GM12801 (cell line): ENCODE data around the gene FUS.

Experiments used
- CTCF ChIP-seq: IDR thresholded peaks from one replicate; pipeline ENCODE4 v1.5.1; 2011; ENCODE audit warnings: control low read depth; ENCODE audit not compliant: insufficient read length; ENCODE audit errors: extremely low read depth

The FUS gene

DNA sequence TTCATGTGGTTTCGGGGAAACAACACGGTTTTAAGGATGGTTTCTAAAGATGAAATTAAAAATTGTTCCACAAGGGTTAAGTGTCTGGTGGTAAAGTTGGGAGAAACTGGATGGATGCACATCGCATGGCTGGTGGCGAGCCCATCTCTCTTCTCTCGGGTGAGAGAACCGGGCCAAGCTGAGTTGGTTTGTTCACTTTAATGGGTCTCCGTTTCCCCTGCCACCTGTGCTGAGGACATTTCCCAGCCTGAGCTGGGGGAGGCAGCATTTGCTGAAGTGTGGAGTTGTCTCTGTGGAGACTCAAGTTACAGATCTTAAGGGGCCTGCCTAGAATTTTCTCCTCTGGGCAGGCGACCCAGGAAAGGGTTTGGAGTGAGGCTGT is 7.9 kb downstream of the FUS start:
- no peak for TF ChIP-seq CTCF

- no peak for TF ChIP-seq CTCF
These were observed 8.8 kb downstream of the FUS start for GRCh38 chr16:31188450-31189411.

- TF ChIP-seq CTCF: no peak
These were observed 9.5 kb downstream of the FUS start for GRCh38 chr16:31189412-31189778.

DNA sequence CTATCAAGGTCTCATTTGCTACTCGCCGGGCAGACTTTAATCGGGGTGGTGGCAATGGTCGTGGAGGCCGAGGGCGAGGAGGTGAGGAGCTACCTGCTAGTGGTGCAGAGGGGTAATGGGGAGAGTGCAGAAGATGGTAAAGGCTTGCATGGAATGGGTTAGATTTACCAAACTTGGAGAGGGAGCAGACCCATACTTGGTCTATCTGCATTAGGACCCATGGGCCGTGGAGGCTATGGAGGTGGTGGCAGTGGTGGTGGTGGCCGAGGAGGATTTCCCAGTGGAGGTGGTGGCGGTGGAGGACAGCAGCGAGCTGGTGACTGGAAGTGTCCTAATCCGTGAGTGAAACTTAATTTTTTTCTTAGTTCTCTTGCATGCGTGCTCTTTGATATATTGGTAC is 10.1 kb downstream of the FUS start:
- no peak for TF ChIP-seq CTCF

DNA sequence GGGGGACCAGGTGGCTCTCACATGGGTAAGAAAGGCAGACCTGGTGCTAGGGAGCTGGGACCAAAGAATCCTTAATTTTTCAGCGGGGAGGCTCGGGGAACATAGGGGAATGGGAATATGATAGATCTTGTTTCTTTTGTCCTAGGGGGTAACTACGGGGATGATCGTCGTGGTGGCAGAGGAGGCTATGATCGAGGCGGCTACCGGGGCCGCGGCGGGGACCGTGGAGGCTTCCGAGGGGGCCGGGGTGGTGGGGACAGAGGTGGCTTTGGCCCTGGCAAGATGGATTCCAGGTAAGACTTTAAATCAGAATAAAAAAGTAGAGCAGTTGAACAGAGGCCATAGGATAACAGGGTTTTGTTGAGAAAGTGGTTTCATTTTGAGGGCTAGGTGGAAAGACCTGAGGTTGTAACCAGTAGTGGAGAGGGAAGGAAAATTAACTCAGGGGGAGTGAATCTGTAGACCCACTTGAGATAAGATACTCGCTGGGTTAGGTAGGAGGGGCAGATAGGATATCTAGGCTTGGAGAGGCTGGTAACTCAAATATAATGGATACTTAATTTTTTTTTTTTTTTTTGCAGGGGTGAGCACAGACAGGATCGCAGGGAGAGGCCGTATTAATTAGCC is 11.0 kb downstream of the FUS start:
- TF ChIP-seq CTCF: no peak

- no peak for TF ChIP-seq CTCF
These were observed 11.9 kb downstream of the FUS start for GRCh38 chr16:31191697-31192428.
